Stimulated activated CD4-positive, alpha-beta T cell treated with anti-CD3 and anti-CD28 coated beads, Interleukin-15, amount 100 ng/mL, for 24 hours (primary cell): ENCODE measurements around the gene MRPL55.
"Not testable (repeated sequence)": the region's sequence is repeated elsewhere in the genome, so short reads cannot be mapped to it uniquely, and the experiment has no call there.

Experiments
- DNase-seq: peaks from one replicate; pipeline ENCODE4 v3.0.0-alpha.2; 2020

The MRPL55 gene

DNA sequence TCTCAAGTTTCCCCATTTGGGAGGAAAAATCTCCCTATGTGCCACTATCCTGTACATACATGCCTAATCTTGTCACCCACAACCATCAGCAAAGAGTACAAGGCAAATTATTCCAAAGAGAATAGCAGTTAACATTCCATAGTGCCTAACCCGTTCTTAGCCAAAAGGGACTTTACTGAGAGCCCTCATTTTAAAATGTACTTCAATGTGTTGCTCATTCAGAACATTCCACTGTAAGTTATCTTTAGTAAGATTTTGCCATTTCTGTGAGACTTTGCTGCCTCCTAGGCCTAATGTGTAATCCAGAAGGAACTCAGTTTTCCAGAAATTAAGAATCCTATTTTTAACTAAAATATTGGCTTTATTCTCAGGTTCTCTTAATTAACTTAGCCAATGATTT is 11.3 kb upstream of the MRPL55 start:
- DNase-seq: no peak

GRCh38 chr1:228118040-228118439 is 8.9 kb upstream of the MRPL55 start:
- DNase-seq: no peak

DNA sequence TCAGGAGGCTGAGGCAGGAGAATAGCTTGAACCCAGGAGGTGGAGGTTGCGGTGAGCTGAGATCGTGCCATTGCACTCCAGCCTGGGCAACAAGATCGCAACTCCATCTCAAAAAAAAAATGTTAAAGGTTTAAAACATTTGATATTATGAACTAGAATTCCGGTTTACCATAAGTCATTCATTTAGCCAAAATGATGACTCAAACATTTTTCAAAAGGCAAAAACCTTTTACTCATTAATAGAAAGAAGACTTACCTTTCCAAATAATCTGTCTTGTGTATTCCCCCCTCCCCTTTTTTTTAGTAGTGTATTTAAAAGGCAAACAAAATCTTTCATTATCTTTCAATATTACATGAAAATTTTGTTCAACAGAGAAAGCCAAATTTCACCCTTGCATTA is 8.2 kb upstream of the MRPL55 start:
- DNase-seq: no peak

- no peak for DNase-seq
These were observed 5.7 kb upstream of the MRPL55 start for GRCh38 chr1:228114827-228115226.

- no peak for DNase-seq
These were observed 3.5 kb upstream of the MRPL55 start for GRCh38 chr1:228112617-228113016.

GRCh38 chr1:228112167-228112566 is 3.1 kb upstream of the MRPL55 start:
- no peak for DNase-seq

DNA sequence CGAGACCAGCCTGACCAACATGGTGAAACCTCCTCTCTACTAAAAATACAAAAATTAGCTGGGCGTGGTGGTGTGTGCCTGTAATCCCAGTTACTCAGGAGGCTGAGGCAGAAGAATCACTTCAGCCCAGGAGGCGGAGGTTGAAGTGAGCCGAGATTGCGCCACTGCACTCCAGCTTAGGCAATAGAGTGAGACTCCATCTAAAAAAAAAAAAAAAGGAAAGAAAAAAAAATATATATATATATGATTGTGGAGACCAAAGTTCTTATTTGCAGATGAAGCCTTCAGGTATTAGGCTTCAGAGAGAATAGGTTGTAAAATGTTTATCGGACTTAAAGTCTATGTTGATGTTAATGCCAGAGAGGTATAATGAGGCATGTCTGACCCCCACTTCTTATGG is 2.2 kb upstream of the MRPL55 start:
- not testable (repeated sequence) for DNase-seq

GRCh38 chr1:228110556-228110955 is 1.5 kb upstream of the MRPL55 start:
- DNase-seq: no peak

DNA sequence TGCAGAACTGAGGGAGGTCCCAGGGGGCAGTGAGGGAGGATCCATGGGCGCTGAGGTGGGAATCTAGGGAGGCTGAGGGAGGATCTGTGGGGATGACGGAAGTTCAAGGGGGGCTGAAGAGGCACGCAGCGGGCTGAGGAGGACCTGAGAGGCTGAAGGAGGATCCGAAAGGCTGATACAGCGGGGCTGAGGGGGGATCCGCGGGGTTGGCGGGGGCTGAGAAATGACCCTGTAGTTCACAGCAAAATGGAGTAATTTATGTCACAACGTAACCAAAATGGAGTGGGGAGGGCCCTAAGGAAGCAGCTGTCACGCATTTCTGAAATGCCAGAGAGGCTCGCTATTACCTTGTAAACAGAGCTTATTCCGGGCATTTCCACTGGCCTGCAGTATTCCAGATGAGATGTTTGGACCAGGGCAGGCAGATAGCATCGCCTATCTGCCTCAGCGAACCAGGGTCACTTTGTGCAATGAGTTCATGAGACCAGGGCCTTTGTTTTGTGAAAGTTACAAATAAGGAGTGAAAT is 926 bp upstream of the MRPL55 start:
- DNase-seq: no peak

- DNase-seq: no peak
These were observed 392 bp downstream of the MRPL55 start for GRCh38 chr1:228108742-228109072.

DNA sequence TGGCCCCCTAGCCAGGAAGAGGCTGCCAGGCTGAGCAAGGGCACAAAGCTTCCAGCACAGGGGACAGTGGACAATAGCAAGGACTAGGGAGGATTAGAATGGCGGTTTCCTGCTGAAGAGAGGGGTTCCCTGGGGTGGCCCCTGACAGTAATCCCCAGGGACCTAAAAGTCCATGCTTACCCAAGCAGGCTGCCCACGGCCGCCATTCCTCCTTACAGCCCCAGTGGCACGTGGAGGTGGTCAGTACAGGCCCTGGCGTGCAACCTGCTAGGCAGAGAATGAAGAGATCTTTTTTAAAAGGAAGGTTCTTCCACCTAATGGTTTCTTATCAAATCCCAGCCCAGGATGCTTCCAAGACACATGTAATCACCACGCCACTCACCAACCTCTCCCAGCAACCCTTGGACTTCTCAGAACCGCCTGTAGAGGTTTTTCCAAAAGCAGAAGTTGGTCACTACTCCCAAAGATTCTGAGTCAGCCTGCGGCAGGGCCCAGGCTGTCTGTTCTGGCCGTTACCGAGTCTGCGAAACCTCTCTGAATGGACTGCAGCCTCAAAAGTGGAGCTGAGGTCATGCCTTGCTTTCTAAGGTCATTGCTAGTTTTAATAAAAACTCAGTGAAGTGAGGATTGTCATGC is 926 bp downstream of the MRPL55 start:
- no peak for DNase-seq

GRCh38 chr1:228107636-228108035 is 1.5 kb downstream of the MRPL55 start:
- DNase-seq: no peak

DNA sequence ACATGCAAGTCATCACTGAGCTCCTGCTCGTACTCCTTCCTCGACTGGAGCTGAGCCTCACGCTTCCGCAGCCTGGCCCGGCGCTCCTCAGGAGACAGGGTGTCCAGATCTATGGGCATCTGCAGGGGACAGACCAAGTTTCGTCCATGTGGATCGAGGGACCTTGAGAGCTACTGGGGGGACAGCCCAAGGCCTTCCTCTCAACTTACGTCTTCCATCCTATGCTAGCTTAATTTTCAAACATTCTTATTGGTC is 2.4 kb downstream of the MRPL55 start:
- DNase-seq: no peak

- no peak for DNase-seq
These were observed 2.9 kb downstream of the MRPL55 start for GRCh38 chr1:228105996-228106799.

GRCh38 chr1:228105270-228105995 is 3.7 kb downstream of the MRPL55 start:
- no peak for DNase-seq

DNA sequence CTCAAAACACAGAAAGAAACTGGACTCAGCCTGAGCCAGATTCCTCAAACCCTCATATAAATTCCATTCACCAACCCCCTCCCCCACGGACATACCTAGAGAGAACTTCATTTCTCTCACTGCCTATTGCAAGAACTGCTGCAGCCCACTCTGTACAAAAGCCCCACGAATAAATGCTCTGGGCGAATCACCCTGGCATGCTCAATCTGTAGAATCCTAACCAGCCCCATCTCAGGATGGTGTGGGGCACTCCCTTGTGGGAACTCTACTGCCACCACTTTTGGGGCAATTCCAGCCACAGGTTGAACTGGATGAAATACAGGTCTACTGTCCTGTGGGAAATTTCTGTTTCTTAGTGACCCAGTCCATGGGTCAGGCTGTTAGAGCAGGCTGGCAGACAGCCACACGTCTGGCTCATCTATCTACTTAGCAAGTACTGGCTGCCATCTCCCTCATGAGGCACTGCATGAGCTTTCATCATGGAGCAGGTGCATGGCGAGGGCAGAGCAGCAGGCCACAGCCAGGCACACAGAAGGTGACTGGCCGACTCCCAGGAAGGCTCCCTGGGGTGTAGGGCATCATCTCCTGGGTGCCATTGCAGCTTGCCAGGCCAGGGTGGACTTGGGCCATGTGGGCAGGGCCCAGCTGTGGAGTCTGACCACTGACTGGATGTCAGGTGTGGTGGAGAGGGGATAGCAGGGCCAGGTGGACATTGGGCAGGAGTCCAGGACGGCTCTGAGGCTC is 4.4 kb downstream of the MRPL55 start:
- DNase-seq: no peak

DNA sequence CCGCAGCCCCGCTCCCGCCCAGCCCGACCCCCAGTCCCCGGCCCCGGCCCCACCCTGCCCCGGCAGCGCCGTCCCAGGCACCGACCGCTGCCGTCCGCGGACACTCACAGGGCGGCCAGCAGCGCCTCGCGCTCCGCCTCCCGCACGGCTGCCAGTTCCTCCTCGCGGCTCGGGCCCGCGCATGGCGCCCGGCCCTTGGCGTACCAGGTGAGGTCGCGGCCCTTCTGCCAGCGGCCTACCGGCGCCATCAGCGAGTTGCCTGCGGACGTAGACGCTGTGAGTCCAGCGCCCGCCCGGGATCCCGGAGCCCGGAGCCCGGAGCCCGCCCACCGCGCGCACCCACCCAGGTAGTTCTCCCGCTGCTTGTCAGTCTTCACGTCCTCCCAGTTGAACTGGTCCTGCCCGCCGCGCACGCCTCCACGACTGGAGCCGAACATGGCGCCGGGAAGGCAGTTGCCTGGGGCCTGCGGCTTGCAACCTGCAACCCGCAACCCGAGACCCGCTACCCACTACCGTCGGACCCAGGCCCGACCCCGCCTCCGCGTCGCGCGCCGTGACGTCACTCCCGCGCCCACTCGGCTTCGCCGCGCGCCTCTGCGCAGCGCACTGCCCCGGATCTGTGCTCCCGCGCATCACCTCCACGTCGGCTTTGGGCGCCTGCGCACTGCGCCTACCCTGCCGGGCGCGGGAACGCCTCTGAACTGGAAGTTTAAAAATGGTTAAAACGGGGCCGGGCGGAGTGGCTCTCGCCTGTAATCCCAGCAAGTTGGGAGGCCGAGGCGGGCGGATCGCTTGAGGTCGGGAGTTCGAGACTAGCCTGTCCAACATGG is 6.1 kb downstream of the MRPL55 start, which contains the start of gene C1orf35:
TSS of gene C1orf35 (minus strand) at position 535 of the 830 bp plus-strand sequence. CDS start at position 437, 98 bp downstream.
- peak; percentile 97 for DNase-seq

DNA sequence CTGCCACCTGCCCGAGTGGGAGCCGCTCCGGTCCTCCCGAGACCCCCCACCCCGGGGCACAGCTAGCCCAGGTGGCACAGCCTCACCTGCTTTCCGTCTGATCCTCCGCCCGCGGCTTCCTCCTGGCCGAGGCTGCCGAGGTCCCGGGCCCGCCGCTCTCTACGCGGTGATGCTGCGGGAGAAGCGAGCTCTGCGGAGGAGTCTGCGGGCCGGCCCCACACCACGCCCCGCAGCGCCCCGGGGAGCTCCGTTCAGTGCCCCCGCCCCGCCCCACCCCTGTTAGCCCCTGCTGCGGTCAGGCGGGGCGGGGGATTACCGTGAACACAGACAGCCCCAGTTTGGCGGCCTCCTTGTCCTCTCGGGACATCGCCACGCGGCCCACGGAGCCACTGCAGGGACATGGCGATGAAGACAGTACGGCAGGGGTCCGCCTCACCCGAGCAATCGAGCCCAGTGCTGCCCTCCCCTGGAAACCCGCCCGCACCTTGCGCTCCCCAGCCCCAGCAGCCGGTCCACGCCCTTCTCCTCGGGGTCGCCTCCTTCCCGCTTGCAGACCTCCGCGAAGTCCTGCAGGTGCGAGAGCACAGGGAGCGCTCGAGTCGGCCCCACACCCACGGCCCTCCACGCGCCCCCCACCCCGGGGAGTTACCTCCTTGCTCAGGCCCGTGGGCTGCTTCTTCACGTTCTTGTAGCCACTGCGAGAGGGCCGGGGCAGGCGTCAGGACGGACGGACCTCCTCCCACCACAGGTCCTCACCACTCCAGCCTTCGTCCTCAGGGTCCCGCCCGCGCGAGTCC is 6.9 kb downstream of the MRPL55 start:
- DNase-seq: peak; percentile 73

- DNase-seq: peak; percentile 27
These were observed 7.5 kb downstream of the MRPL55 start for GRCh38 chr1:228101614-228101993.

DNA sequence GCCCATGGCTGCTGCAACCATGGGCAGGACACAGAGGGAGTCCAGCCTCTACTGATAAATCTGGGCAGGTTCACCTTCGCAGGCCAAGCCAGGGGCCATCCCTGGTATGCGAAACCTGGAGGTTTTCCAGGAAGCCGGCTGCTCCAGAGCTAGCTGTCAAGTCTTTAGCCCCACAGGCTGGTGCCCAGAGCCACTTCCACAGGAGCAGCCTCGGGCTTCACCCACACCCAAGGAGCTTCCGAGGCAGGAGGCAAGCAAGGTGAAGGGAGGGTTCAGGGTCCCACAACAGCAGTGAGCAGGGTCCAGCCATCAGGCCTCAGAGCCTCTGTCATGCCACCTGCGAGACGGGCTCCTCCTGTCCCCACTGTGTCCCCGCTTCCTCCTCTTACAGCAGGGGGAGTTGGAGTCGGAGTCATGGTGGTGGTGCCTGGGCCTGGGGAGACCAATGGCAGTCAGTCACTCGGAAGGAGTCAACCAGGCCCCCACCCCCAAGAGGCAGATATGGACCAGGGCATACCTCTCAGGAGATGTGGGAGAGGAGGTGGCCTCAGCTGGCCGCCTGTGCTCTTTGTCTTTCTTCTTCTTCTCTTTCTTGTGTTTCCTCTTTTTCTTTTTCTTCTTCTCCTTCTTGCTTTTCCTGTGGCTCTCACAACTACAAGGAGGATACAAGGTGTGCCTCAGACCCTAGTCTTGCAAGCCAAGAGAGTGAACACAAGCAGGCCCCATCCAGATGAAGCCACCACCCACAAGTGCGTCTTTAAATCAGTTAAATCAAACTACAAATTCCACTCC is 8.1 kb downstream of the MRPL55 start:
- DNase-seq: no peak

GRCh38 chr1:228099331-228099732 is 9.8 kb downstream of the MRPL55 start:
- no peak for DNase-seq
